ENCODE data around the gene ZRANB2. TPM values are rescaled to one million over a fixed set of nuclear protein-coding genes. Genes with fewer than 3 reads are reported as not detected.

ZRANB2 gene
- total RNA-seq, 1 donor from 2014 or later = 47.7 TPM

DNA sequence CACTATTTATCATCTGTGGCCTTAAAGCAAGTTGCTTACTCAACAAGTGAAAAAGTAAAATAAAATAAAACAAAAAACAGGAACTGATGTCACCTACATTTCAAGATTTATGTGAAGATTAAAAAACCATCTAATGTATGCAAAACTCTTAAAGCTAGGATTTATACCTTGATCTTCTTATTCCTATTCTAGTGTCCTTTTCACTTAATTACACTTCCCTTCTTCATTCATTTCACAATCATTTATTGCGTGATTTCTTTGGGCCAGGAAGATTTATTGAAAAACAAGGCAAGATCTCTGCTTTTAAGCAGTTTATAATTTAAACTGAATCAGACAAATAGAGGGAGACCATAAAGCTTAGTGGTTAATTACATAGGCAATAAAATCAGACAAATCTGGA lies 51.9 kb downstream of the ZRANB2 start:
- DNase-seq (ENCODE audit: low read depth) = no peak

DNA sequence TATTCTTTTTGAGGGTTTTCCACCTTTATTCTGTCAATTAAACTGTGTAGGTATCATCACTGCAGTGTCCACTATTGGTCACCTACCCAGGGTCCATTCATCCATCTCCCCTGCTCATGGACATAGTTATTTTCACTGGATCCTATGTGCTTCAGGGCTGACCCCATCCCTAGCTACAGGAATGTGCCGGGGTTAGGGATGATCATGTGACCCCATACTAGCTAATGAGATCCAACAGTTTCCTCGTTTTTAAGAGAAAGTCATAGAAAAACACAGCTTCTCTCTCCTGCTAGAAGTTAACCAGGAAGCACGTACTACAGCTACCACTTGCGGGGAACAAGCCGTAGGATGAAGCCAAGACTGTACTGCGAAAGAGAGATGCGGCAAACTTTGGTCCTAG lies 52.8 kb downstream of the ZRANB2 start:
- DNase-seq (ENCODE audit: low read depth) = no peak

DNA sequence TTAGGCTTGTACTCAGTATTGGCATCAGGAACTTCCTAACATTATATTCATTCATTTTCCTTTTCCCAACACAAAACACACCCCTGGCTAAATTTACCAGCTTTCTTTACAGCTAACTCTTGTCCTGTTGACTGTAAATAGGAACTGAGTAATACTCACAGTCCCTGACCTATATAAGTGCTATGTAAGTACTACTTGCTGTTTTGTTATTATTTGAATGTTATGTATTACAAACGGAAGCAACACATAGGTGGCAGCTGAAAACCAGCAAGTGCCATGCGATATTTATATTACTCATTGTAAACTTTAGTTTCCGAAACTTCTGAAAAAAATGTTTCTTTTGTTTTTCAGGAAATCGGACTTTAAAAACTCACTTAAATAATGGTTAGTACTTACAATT lies 54.7 kb downstream of the ZRANB2 start:
- no peak for DNase-seq (ENCODE audit: low read depth)

DNA sequence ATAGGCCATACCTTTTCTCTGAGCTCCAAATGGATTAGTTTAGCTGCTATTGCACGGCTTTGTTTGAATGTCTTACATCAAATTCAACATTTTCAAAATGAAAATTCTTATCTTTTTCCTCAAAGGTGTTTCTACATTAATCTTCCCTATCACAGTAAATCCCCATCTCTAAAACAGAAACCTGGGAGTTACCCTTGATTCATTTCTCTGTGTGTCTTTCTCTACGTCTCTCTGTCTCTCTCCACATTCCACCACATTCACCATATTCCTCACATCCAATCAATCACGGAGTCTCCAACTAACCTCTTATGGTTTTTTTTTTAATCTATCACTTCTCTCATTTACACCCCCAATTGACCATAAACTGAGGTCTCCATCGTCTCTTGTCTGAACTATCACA lies 57.3 kb downstream of the ZRANB2 start:
- DNase-seq (ENCODE audit: low read depth) = no peak

DNA sequence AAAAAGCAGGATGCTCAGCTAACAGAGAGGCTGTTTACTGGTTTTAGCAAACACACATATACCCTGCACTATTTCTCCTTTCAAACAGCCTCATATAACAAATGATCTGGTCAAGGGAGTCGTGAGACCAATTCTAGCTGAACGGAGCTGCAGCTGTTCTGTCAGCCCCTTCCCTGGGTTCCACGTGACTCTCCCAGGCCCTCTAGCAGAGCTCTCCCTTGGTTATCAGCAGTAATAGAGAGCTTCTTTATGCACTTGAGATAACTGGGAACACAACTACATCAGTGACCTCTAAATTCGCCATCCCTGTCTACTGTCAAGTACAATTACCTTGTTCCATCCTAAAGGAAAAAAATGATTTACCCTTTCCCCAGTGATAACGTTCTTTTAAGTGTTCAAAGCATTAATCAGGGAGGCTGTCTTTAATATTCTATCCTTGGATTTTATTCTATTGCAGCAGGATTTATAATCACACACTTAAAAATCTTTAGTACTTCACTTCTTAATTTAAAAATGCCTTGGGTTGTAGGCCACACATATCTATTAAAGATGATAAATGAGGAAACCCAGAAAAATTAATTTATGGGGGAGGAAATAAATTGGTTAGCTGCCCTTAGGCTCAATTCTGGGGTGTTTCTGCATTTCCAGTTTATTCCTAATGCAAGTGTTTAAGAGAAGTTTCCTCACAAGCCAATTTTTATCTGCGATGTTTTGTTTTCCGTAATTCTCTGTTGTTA lies 61.4 kb downstream of the ZRANB2 start:
- no peak for DNase-seq (ENCODE audit: low read depth)

DNA sequence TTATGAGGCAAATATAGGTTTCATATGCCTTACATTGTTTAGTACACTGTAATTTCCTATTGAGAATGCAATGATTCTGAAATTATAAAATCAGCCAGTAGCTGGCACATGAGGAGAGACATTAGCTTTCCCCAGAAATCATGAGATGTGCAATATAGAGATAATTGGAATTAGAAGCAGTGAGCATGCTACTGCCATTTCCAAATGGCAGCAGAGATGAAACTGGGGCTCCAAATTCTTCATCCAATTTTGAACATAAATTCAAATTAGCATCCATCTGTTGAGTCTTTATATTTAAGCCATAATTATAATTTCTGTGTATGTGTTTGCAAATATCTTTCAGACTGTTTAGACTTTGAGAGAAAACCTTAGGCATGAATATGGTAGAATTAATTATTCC lies 62.0 kb downstream of the ZRANB2 start:
- DNase-seq (ENCODE audit: low read depth) = no peak

DNA sequence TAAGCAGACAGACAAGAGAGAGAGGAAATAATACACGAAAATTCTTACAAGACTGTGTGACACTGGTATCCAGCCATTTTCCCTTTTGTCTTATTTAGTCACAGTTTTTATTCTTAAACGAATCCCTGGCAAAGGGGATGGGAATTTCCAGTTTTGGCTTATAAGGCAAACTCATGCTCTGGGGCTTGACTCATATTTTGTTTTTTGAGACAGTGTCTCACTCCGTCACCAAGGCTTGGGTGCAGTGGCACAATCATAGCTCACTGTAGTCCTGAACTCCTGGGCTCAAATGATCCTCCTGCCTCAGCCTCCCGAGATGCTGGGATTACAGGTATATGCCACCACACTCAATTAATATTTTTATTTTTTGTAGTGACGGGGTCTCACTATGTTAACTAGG lies 65.1 kb downstream of the ZRANB2 start:
- DNase-seq (ENCODE audit: low read depth) = no peak

DNA sequence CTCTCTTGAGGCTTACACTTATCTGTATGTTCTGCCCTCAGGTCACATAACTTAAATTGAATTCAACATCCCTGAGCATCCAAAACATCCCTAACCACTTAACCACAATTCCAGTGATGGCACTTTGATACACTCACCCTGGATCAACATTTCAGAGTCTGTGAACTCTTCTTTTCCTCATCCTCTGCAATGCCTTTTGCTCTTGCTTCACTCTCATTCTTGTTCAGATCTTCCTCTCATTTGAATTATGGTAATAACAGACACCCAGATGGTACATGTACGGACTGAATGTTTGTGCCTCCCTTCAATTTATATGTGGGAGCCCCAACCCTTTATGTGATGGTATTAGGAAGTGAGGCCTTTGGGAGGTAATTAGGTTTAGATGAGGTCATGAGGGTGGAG lies 66.7 kb downstream of the ZRANB2 start:
- no peak for DNase-seq (ENCODE audit: low read depth)

Other genes starting within 250 kb of the ZRANB2 start
- 0.20 and 0.52 TPM in 2 replicates for gene PTGER3, start 33.2 kb downstream of the ZRANB2 start, total RNA-seq